Measurements from ENCODE around the gene ZW10.
A peak's percentile ranks its signal among the peaks of the same experiment; 100 is the strongest.
"Not testable (repeated sequence)": the region's sequence is repeated elsewhere in the genome, so short reads cannot be mapped to it uniquely, and the experiment has no call there.

The ZW10 gene

GRCh38 chr11:113773416-113774173, at the start of gene ZW10:
ZW10 (minus strand) TSS chr11:113773692; CDS start chr11:113773666, 26 bp downstream.
- peak; percentile 91 for DNase-seq (ENCODE audit: low spot score)

- no peak for DNase-seq (ENCODE audit: low spot score)
These were observed 44.9 kb upstream of the ZW10 start for GRCh38 chr11:113818426-113818825.

GRCh38 chr11:113817626-113818025, 44.1 kb upstream of the ZW10 start:
- no peak for DNase-seq (ENCODE audit: low spot score)

GRCh38 chr11:113817162-113817561, 43.7 kb upstream of the ZW10 start:
- DNase-seq (ENCODE audit: low spot score) = no peak

- DNase-seq (ENCODE audit: low spot score) = no peak
These were observed 40.7 kb upstream of the ZW10 start for GRCh38 chr11:113814181-113814580.

GRCh38 chr11:113808931-113809330, 35.4 kb upstream of the ZW10 start:
- no peak for DNase-seq (ENCODE audit: low spot score)

- DNase-seq (ENCODE audit: low spot score) = peak; percentile 63
These were observed 32.9 kb upstream of the ZW10 start for GRCh38 chr11:113806406-113806805.

- no peak for DNase-seq (ENCODE audit: low spot score)
These were observed 32.1 kb upstream of the ZW10 start for GRCh38 chr11:113805640-113806039.

- DNase-seq (ENCODE audit: low spot score) = no peak
These were observed 29.1 kb upstream of the ZW10 start for GRCh38 chr11:113802621-113803020.

- peak; percentile 58 for DNase-seq (ENCODE audit: low spot score)
These were observed 23.3 kb upstream of the ZW10 start for GRCh38 chr11:113796663-113797259.

GRCh38 chr11:113789675-113790320, 16.3 kb upstream of the ZW10 start:
- DNase-seq (ENCODE audit: low spot score) = peak; percentile 21

- DNase-seq (ENCODE audit: low spot score) = not testable (repeated sequence)
These were observed 15.5 kb upstream of the ZW10 start for GRCh38 chr11:113789016-113789415.

- DNase-seq (ENCODE audit: low spot score) = no peak
These were observed 8.6 kb upstream of the ZW10 start for GRCh38 chr11:113782134-113782533.

- no peak for DNase-seq (ENCODE audit: low spot score)
These were observed 8.2 kb upstream of the ZW10 start for GRCh38 chr11:113781682-113782081.

- DNase-seq (ENCODE audit: low spot score) = no peak
These were observed 6.0 kb upstream of the ZW10 start, which contains the start of gene CLDN25 for GRCh38 chr11:113779496-113779895. CLDN25 (plus strand) TSS chr11:113779796; CDS start chr11:113779796, 0 bp downstream.

GRCh38 chr11:113778111-113778910, 4.8 kb upstream of the ZW10 start:
- no peak for DNase-seq (ENCODE audit: low spot score)

GRCh38 chr11:113774174-113774503, 647 bp upstream of the ZW10 start:
- DNase-seq (ENCODE audit: low spot score) = no peak

- peak; percentile 37 for DNase-seq (ENCODE audit: low spot score)
These were observed 438 bp downstream of the ZW10 start for GRCh38 chr11:113773092-113773415.

- DNase-seq (ENCODE audit: low spot score) = no peak
These were observed 1.5 kb downstream of the ZW10 start for GRCh38 chr11:113771964-113772363.

- DNase-seq (ENCODE audit: low spot score) = no peak
These were observed 8.8 kb downstream of the ZW10 start for GRCh38 chr11:113764527-113765219.

- DNase-seq (ENCODE audit: low spot score) = not testable (repeated sequence)
These were observed 10.5 kb downstream of the ZW10 start for GRCh38 chr11:113763040-113763439.

- DNase-seq (ENCODE audit: low spot score) = no peak
These were observed 13.3 kb downstream of the ZW10 start for GRCh38 chr11:113760241-113760640.
